Testis (tissue), 2 donors: Measurements from ENCODE around the gene ORM1.
"Not testable (repeated sequence)": the region's sequence is repeated elsewhere in the genome, so short reads cannot be mapped to it uniquely, and the experiment has no call there.

Experiments used
- CTCF ChIP-seq, 3 experiments: fragments of 450-650 bp in 2 of 3; fragments of 200-600 bp in 1 of 3; sonication (generic) in 1 of 3; IDR thresholded peaks; one replicate each; pipeline ENCODE4 v1.5.1; 2016 to 2019; ENCODE audit warnings: antibody characterized with exemption in 3 of 3, mild to moderate bottlenecking in 2 of 3, moderate library complexity in 1 of 3
- POLR2A ChIP-seq: fragments of 450-650 bp; IDR thresholded peaks from one replicate; pipeline ENCODE4 v1.6.1; 2017; ENCODE audit warnings: antibody characterized with exemption, mild to moderate bottlenecking, moderate library complexity

- not testable (repeated sequence) for TF ChIP-seq CTCF (IDR thresholded peaks at IDR 0.05); POLR2A
These were observed 10.8 kb downstream of the ORM1 start for GRCh38 chr9:114333718-114334117.
